Heart right ventricle (tissue), 16 donors: Measurements from ENCODE around the gene NAP1L1. TPM values are rescaled to one million over a fixed set of nuclear protein-coding genes. Genes with fewer than 3 reads are reported as not detected.

Source experiments
- ATAC-seq, 8 donors: fragments of 200-7000 bp; cut with Tn5 transposase; one replicate each; pipeline ENCODE4 v1.9.1; 2020; ENCODE audit warnings: mild to moderate bottlenecking in 8 of 8, moderate library complexity in 8 of 8, moderate number of reproducible peaks in 1 of 8
- DNase-seq, 2 donors: peaks; one replicate each; pipeline ENCODE4 v3.0.0-alpha.2; 2020
- H3K27ac ChIP-seq, 10 donors: fragments of 200-600 bp; sonication (generic) in 2 of 10; one replicate each; pipeline versions ENCODE4 v1.5.0 to v1.8.0; 2020 to 2022; ENCODE audit warnings: mild to moderate bottlenecking in 3 of 10
- H3K27me3 ChIP-seq, 7 donors: fragments of 200-600 bp; one replicate each; pipeline ENCODE4 v1.8.0; 2021 to 2022; ENCODE audit warnings: mild to moderate bottlenecking in 2 of 7
- H3K36me3 ChIP-seq, 9 donors: fragments of 200-600 bp; sonication (generic) in 1 of 9; one replicate each; pipeline versions ENCODE4 v1.5.0 to v1.8.0; 2020 to 2022; ENCODE audit warnings: mild to moderate bottlenecking in 2 of 9
- H3K4me1 ChIP-seq, 9 donors: fragments of 200-600 bp; sonication (generic) in 1 of 9; one replicate each; pipeline versions ENCODE4 v1.5.0 to v1.8.0; 2020 to 2022; ENCODE audit warnings: mild to moderate bottlenecking in 4 of 9
- H3K4me3 ChIP-seq, 10 donors: fragments of 200-600 bp; sonication (generic) in 2 of 10; one replicate each; pipeline versions ENCODE4 v1.5.0 to v1.8.0; 2020 to 2022; ENCODE audit warnings: mild to moderate bottlenecking in 7 of 10, moderate library complexity in 2 of 10
- H3K9me3 ChIP-seq, 11 donors: fragments of 200-600 bp in 10 of 11; sonication (generic) in 2 of 11; one replicate each; pipeline versions ENCODE4 v1.5.0 to v1.8.0; 2013 to 2022; ENCODE audit warnings: mild to moderate bottlenecking in 2 of 11, control low read depth in 1 of 11, moderate library complexity in 1 of 11
- WGBS, 2 donors: extraction: QIAGEN DNeasy Blood & Tissue Kit; methylation state at CpG; one replicate each; pipeline ENCODE4 v1.1.7; 2013; ENCODE audit warnings: inconsistent platforms in 1 of 2; 5-methylcytosine and 5-hydroxymethylcytosine counted together
- intact Hi-C, 10 donors: fragments of 100-400 bp; cut with DNase I; formaldehyde crosslinking; loops; one replicate each; pipeline versions ENCODE4 v1.11.1 to v1.14.2; 2022
- polyA plus RNA-seq, 2 donors: library from polyadenylated mRNA; stranded (reverse); fragments of 200-250 nt; gene quantifications; one replicate each; pipeline ENCODE4 v1.2.3, GENCODE V29; 2013
- total RNA-seq, 10 donors: library from RNA; stranded (reverse); fragmentation: NEBNext Ultra II Directional in 3 of 10; extraction: Animal tissue kit (Norgen Biotek cat#: 25700) in 3 of 10; gene quantifications; one replicate each; pipeline versions ENCODE4 v1.2.1 to v1.2.4, GENCODE V29; 2021 to 2023
- TF ChIP-seq, protein P1 (sequence below), 9 donors: fragments of 200-600 bp; sonication (generic) in 2 of 9; IDR thresholded peaks; one replicate each; pipeline versions ENCODE4 v1.5.0 to v1.8.0; 2021 to 2022; ENCODE audit warnings: antibody characterized with exemption in 9 of 9, mild to moderate bottlenecking in 5 of 9, moderate library complexity in 1 of 9
- donor health status: Arrhythmogenic right ventricular cardiomyopathy.
- donor health status: ischemic (EF 13 %, LVEDD 7.1; RV severe dilation, severe dysfunction).
- donor health status: healthy with polysubstance abuse.
- donor health status: DM: no; HTN: yes; CAD: no.
- donor health status: DM: no; HTN: no; CAD: no.
- donor health status: ischemic (EF 25% LVEDD 6.9; RV normal size, moderate dysfunction).
- donor health status: ischemic (EF 25% LVEDD 5.7; RV mildly dilated, moderate dysfunction).
- donor health status: healthy.
- donor health status: DM: yes; HTN: yes; CAD: no.
- donor health status: Ischemic cardiomyopathy.
- donor health status: ischemic (EF 35%, LVEDD 5.7; RV mildly dilated, moderate dysfunction).
- donor health status: nonischemic (EF 11% LVEDD 7.7; RV severe dilation, severe dysfunction).
- donor health status: DM: yes; HTN: yes; CAD: no.
- donor health status: PGD.
- donor health status: ischemic (EF 29% LVEDD 5.4; RV normal size, mild dysfunction).
- donor health status: nonischemic (EF 23%, LVEDD 6.1; RV moderate dilation, normal function).

NAP1L1 gene
- total and polyA plus RNA-seq, 12 donors = 164 to 363 (median 254) TPM

- H3K36me3 ChIP-seq = peaks cover 0 to 98% (median 34%) of the 10 kb centered on the region in 9 donors
- no peak overlapping the region for H3K27ac ChIP-seq
- WGBS, 2 donors = 42 to 47% methylated on average over 2 of the region's 2 CpGs
- intact Hi-C loops = loop anchor here in 1 of 10 donors (10.0 kb wide), 1 partner anchor 295 kb away; no protein-coding TSS in a partner anchor
- TF ChIP-seq, protein P1, sequence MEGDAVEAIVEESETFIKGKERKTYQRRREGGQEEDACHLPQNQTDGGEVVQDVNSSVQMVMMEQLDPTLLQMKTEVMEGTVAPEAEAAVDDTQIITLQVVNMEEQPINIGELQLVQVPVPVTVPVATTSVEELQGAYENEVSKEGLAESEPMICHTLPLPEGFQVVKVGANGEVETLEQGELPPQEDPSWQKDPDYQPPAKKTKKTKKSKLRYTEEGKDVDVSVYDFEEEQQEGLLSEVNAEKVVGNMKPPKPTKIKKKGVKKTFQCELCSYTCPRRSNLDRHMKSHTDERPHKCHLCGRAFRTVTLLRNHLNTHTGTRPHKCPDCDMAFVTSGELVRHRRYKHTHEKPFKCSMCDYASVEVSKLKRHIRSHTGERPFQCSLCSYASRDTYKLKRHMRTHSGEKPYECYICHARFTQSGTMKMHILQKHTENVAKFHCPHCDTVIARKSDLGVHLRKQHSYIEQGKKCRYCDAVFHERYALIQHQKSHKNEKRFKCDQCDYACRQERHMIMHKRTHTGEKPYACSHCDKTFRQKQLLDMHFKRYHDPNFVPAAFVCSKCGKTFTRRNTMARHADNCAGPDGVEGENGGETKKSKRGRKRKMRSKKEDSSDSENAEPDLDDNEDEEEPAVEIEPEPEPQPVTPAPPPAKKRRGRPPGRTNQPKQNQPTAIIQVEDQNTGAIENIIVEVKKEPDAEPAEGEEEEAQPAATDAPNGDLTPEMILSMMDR (IDR thresholded peaks at IDR 0.05) = no peak
- H3K4me1 ChIP-seq = no peaks in the 10 kb centered on the region
- ATAC-seq (no peak), DNase-seq (no peak)
- H3K4me3 ChIP-seq = no peak overlapping the region
- H3K9me3 ChIP-seq = peaks cover 0 to 14% (median 11%) of the 10 kb centered on the region in 11 donors
- H3K27me3 ChIP-seq = no peaks in the 10 kb centered on the region
These were observed 24.4 kb downstream of the NAP1L1 start for GRCh38 chr12:76060111-76060510.

DNA sequence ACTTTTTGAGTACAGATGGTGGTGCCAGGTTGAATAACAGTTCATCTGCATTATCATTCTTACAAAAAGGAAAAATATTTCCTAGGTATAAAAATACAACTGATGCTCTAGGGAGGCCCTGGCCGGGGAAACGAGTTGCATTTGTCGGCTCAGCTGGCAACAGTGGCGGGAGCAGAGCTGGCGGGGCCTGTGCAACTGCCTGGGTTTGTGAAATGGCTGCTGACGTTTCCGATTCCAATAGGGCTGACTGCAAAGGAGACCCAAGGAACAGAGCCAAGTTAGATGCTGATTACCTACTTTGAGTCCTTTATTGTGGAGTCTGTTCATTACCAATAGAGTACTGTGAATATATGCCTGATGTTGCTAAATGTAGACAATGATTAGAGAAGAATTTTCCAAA is 27.2 kb downstream of the NAP1L1 start:
- peaks cover 0 to 100% (median 50%) of the 10 kb centered on the region in 9 donors for H3K36me3 ChIP-seq
- TF ChIP-seq, protein P1 (IDR thresholded peaks at IDR 0.05) = no peak
- peak in 3 of 8 donors; percentile 52 to 62 (median 59) for ATAC-seq
- WGBS, 2 donors = 53 to 79% methylated on average over 7 of the region's 7 CpGs
- DNase-seq = peak in 1 of 2 donors; percentile 13
- intact Hi-C loops = loop anchor here in 1 of 10 donors (10.0 kb wide), 1 partner anchor 287 kb away; the partner anchor contains the start of gene BBS10
- no peaks in the 10 kb centered on the region for H3K9me3 ChIP-seq
- H3K4me3 ChIP-seq = no peak overlapping the region
- no peaks in the 10 kb centered on the region for H3K4me1 ChIP-seq
- no peak overlapping the region for H3K27ac ChIP-seq
- H3K27me3 ChIP-seq = no peaks in the 10 kb centered on the region

DNA sequence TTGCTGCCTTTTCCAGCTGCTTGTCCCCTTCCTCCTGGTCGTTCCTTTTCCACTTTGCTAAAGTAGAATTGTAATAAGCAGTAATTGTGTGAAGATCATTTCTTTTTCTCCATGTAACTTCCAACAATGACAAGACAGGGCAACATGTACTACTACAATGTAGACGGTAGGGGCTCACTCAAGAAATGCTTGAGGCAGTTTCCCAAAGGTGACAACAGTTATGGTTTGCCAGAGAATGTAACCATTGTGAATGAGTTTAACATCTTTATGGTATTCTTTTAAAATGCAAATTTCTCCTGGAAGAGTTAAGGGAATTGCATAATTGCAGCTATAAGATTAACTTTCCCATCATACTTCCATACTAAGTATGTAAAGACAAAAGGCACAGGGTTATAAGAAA is 29.1 kb downstream of the NAP1L1 start:
- no peak for DNase-seq
- intact Hi-C loops = loop anchor here in 1 of 10 donors (10.0 kb wide), 1 partner anchor 289 kb away; the partner anchor contains the start of gene BBS10
- Histone ChIP-seq H3K36me3 (peaks cover 0 to 100% (median 52%) of the 10 kb centered on the region in 9 donors), H3K9me3 (no peaks in the 10 kb centered on the region), H3K4me3 (no peak overlapping the region), H3K4me1 (no peaks in the 10 kb centered on the region), H3K27ac (no peak overlapping the region), H3K27me3 (no peaks in the 10 kb centered on the region)
- TF ChIP-seq, protein P1 (IDR thresholded peaks at IDR 0.05) = no peak
- ATAC-seq = no peak
- WGBS, 2 donors = 85% methylated on average over 2 of the region's 2 CpGs

DNA sequence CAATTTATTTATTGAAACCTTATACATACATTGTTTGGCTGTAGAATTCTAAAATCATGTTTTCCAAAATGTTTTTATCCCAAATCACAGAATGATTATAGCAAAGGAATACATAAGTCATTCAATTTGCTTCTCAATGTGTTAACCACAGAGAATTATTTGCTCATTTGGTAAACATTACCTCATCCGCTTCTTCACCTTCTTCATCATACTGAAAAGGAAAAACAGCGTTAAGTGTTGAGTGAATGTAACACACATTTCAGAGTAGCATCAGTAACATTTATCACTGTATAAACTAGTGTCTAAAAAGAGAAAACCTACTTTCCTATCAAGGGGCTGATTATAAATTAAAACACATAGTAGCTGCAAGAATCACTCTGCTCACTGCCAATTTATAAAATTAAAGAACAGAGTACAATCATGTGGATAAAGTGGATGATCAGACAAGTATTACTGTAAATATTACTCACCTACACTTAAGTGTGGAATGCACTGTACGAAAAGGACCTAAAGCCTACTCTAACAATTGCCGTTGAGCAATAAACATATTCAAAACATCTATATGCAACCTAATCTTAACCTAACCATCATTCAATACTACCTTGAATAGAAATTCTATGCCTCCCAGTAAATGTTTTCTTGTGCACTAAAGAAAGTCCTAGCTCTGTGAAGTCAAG is 34.8 kb downstream of the NAP1L1 start:
- no peak for ATAC-seq
- Histone ChIP-seq H3K4me3 (no peak overlapping the region), H3K27ac (no peak overlapping the region), H3K36me3 (peaks cover 0 to 98% (median 59%) of the 10 kb centered on the region in 9 donors), H3K4me1 (peaks cover 0 to 4% (median 0%) of the 10 kb centered on the region in 9 donors), H3K27me3 (no peaks in the 10 kb centered on the region), H3K9me3 (no peaks in the 10 kb centered on the region)
- TF ChIP-seq, protein P1 (IDR thresholded peaks at IDR 0.05) = no peak
- WGBS, 2 donors = 90 to 94% methylated on average over 4 of the region's 4 CpGs
- intact Hi-C loops = loop anchor here in 1 of 10 donors (10.0 kb wide), 1 partner anchor 295 kb away; the partner anchor contains the start of gene BBS10
- DNase-seq = no peak
